ENCODE results near the gene VN1R5.

Gene VN1R5

DNA sequence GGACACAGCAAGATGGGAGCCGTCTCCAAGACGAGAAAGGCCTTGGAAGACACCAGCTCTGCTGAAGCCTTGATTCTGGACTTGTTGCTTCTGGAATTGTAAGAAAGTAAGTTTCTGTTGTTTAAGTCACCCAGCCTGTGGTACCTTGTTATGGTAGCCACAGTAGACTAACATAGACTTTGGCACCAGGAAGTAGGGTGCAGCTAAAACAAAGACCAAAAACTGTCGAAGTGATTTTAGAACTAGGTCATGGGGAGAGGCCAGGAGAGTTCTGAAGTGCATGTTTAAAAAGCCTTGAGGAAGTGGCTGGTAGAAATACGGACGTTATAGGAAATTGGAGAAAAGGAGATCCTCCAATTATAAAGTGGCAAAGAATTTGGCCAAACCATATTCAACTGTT, 47.3 kb downstream of the VN1R5 start:
- no peak for DNase-seq
- no peak for ATAC-seq

DNA sequence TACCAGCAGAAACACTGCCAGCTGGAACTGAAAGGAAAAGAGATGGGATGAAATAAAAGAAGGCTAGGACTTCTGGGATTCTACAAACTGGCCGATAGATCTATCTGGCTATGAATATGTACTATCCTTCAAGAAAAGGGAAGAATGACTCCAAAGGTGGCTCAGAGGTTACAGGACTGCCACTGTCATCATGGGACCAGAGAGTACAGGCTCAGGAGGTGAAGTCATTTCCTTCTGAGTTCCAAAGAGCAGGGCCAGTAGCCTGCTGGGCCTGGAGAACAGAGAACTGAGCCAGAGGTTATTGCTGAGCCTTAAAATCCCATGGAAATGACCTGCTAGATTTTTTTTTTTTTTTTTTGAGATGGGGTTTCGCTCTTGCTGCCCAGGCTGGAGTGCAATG, 48.2 kb downstream of the VN1R5 start:
- DNase-seq (no peak), ATAC-seq (no peak)

Data from stimulated activated naive CD8-positive, alpha-beta T cell treated with anti-CD3 and anti-CD28 coated beads, Interleukin-15, Interleukin-2, amounts not matched to agents 100 U/mL and 50 U/mL, for 24 hours (primary cell).